SK-N-SH (cell line): ENCODE results near the gene GPNMB. TPM values are rescaled to one million over a fixed set of nuclear protein-coding genes. Genes with fewer than 3 reads are reported as not detected.

Experiments used
- CTCF ChIA-PET: fragments of 300-600, 350-600 bp; formaldehyde crosslinking; extraction: SDS; loops from one replicate; lab custom pipeline; 2021; lab: Yijun Ruan, JAX
- POLR2A ChIA-PET: fragments of 350-600 bp; sonication (Branson Sonifier 250); formaldehyde crosslinking; extraction: SDS; loops from one replicate; lab custom pipeline; 2020; ENCODE audit warnings: antibody characterized with exemption, inconsistent platforms; lab: Yijun Ruan, JAX
- DNase-seq: peaks from one replicate; pipeline ENCODE4 v3.0.0; 2012
- H2AFZ ChIP-seq: fragments of 200-600 bp; sonication (generic); 2 replicates; pipeline ENCODE4 v1.8.1; 2016; ENCODE audit warnings: antibody characterized with exemption, mild to moderate bottlenecking, low read depth
- H3F3A ChIP-seq: fragments of 200-600 bp; sonication (generic); replicated peaks from 2 replicates; pipeline ENCODE3; 2016; ENCODE audit warnings: antibody characterized with exemption, mild to moderate bottlenecking; ENCODE audit not compliant: insufficient read depth
- H3K27ac ChIP-seq, 2 experiments: fragments of 200-500 bp in 1 of 2; fragments of 200-600 bp in 1 of 2; sonication (Bioruptor generic) in 1 of 2; sonication (generic), shearing (Covaris generic) in 1 of 2; 2 replicates each; pipeline versions ENCODE4 v1.5.1 to v1.6.1; 2014 to 2016; ENCODE audit warnings: low read depth in 2 of 2, inconsistent platforms in 1 of 2, low read length in 1 of 2, mild to moderate bottlenecking in 1 of 2, mixed read lengths in 1 of 2
- H3K27me3 ChIP-seq: fragments of 200-600 bp; sonication (generic), shearing (Covaris generic); 2 replicates; pipeline ENCODE4 v1.6.1; 2016; ENCODE audit warnings: mixed run types; ENCODE audit not compliant: insufficient read depth
- H3K36me3 ChIP-seq, 2 experiments: fragments of 200-500 bp in 1 of 2; fragments of 200-600 bp in 1 of 2; sonication (Bioruptor generic) in 1 of 2; sonication (generic) in 1 of 2; replicated peaks in 1 of 2; 2 replicates each; pipeline versions ENCODE3 to v1.5.1; 2014 to 2016; ENCODE audit warnings: low read length in 1 of 2, mild to moderate bottlenecking in 1 of 2; ENCODE audit not compliant: insufficient read depth in 2 of 2, control insufficient read depth in 1 of 2
- H3K4me1 ChIP-seq, 2 experiments: fragments of 200-500 bp in 1 of 2; fragments of 200-600 bp in 1 of 2; sonication (Bioruptor generic) in 1 of 2; sonication (generic), shearing (Covaris generic) in 1 of 2; 2 replicates each; pipeline versions ENCODE4 v1.5.1 to v1.6.1; 2014 to 2016; ENCODE audit warnings: low read depth in 1 of 2, low read length in 1 of 2, mixed run types in 1 of 2; ENCODE audit not compliant: insufficient read depth in 2 of 2, control insufficient read depth in 1 of 2
- H3K4me2 ChIP-seq: fragments of 200-600 bp; sonication (generic), shearing (Covaris generic); 2 replicates; pipeline ENCODE4 v1.6.1; 2017; ENCODE audit warnings: mixed run types
- H3K4me3 ChIP-seq, 2 experiments: fragments of 200-500 bp in 1 of 2; fragments of 200-600 bp in 1 of 2; sonication (Bioruptor generic) in 1 of 2; sonication (generic), shearing (Covaris generic) in 1 of 2; 2 replicates each; pipeline versions ENCODE4 v1.5.1 to v1.8.1; 2014 to 2016; ENCODE audit warnings: low read depth in 2 of 2, inconsistent platforms in 1 of 2, low read length in 1 of 2, mild to moderate bottlenecking in 1 of 2, mixed read lengths in 1 of 2, moderate library complexity in 1 of 2
- H3K79me2 ChIP-seq: fragments of 200-600 bp; sonication (generic); 2 replicates; pipeline ENCODE4 v1.8.1; 2017; ENCODE audit warnings: mild to moderate bottlenecking; ENCODE audit not compliant: insufficient read depth
- H3K9ac ChIP-seq: fragments of 200-600 bp; sonication (generic); 2 replicates; pipeline ENCODE4 v1.6.1; 2017; ENCODE audit warnings: mixed run types
- H3K9me2 ChIP-seq: fragments of 200-600 bp; sonication (generic); 2 replicates; pipeline ENCODE4 v1.6.1; 2017; ENCODE audit warnings: mixed run types
- H3K9me3 ChIP-seq: fragments of 200-600 bp; sonication (generic); 2 replicates; pipeline ENCODE4 v1.6.1; 2017; ENCODE audit warnings: mixed run types, mild to moderate bottlenecking, moderate library complexity
- H4K20me1 ChIP-seq: fragments of 200-600 bp; sonication (generic); 2 replicates; pipeline ENCODE4 v1.6.1; 2017; ENCODE audit warnings: mild to moderate bottlenecking, mixed run types; ENCODE audit not compliant: insufficient read depth
- ELF1 ChIP-seq: IDR thresholded peaks from 2 replicates; pipeline ENCODE4 v1.4.0; 2012
- EP300 ChIP-seq, 2 experiments: IDR thresholded peaks; 2 replicates each; pipeline versions ENCODE4 v1.4.0 to v1.6.1; 2012; ENCODE audit warnings: borderline replicate concordance in 1 of 2, low read depth in 1 of 2, low read length in 1 of 2
- FOSL2 ChIP-seq: IDR thresholded peaks from 2 replicates; pipeline ENCODE4 v1.4.0; 2012; ENCODE audit warnings: low read depth, mild to moderate bottlenecking, moderate library complexity, borderline replicate concordance
- FOXJ3 ChIP-seq: sonication (generic); formaldehyde crosslinking; IDR thresholded peaks from 2 replicates; pipeline ENCODE4 v1.5.1; 2020; ENCODE audit warnings: mild to moderate bottlenecking, missing genetic modification reagents
- FOXM1 ChIP-seq: IDR thresholded peaks from 2 replicates; pipeline ENCODE4 v1.4.0; 2012; ENCODE audit warnings: low read depth, mild to moderate bottlenecking
- GATA2 ChIP-seq: sonication (generic); formaldehyde crosslinking; IDR thresholded peaks from 2 replicates; pipeline ENCODE4 v1.5.0; 2020; ENCODE audit warnings: mild to moderate bottlenecking, missing genetic modification reagents
- MAX ChIP-seq: IDR thresholded peaks from 2 replicates; pipeline ENCODE4 v1.4.0; 2012; ENCODE audit warnings: low read depth
- MEF2A ChIP-seq: IDR thresholded peaks from 2 replicates; pipeline ENCODE4 v1.4.0; 2012; ENCODE audit warnings: low read depth, borderline replicate concordance
- MXI1 ChIP-seq: IDR thresholded peaks from 2 replicates; pipeline ENCODE4 v1.6.1; 2012; ENCODE audit warnings: mild to moderate bottlenecking, low read depth, low read length, improper control_type of control experiment
- PBX3 ChIP-seq: IDR thresholded peaks from 2 replicates; pipeline ENCODE4; 2012
- POLR2AphosphoS5 ChIP-seq: IDR thresholded peaks from 2 replicates; pipeline ENCODE4 v1.6.1; 2012; ENCODE audit warnings: low read depth, low read length
- RAD21 ChIP-seq: IDR thresholded peaks from 2 replicates; pipeline ENCODE4 v1.6.1; 2012; ENCODE audit warnings: mild to moderate bottlenecking, low read length
- RCOR1 ChIP-seq: fragments of 150-350 bp; IDR thresholded peaks from 2 replicates; pipeline ENCODE4 v1.6.1; 2017; ENCODE audit warnings: antibody characterized with exemption, low read length
- REST ChIP-seq: IDR thresholded peaks from 2 replicates; pipeline ENCODE4 v1.6.1; 2012; ENCODE audit warnings: mild to moderate bottlenecking, low read depth, low read length, moderate library complexity
- RFX5 ChIP-seq: IDR thresholded peaks from 2 replicates; pipeline ENCODE4 v1.6.1; 2012; ENCODE audit warnings: mild to moderate bottlenecking, improper control_type of control experiment, low read length
- SIN3A ChIP-seq: IDR thresholded peaks from 2 replicates; pipeline ENCODE4 v1.6.1; 2012; ENCODE audit warnings: low read depth, mild to moderate bottlenecking, low read length, moderate library complexity, borderline replicate concordance
- SMC3 ChIP-seq: IDR thresholded peaks from 2 replicates; pipeline ENCODE4 v1.6.1; 2012; ENCODE audit warnings: low read depth, low read length, improper control_type of control experiment
- TAF1 ChIP-seq: IDR thresholded peaks from 2 replicates; pipeline ENCODE4 v1.6.1; 2012; ENCODE audit warnings: low read depth, mild to moderate bottlenecking, low read length, moderate library complexity, borderline replicate concordance
- TEAD4 ChIP-seq: IDR thresholded peaks from 2 replicates; pipeline ENCODE4 v1.4.0; 2012; ENCODE audit warnings: mild to moderate bottlenecking, borderline replicate concordance; ENCODE audit not compliant: insufficient read depth
- USF2 ChIP-seq: fragments of 150-350 bp; IDR thresholded peaks from 2 replicates; pipeline ENCODE4 v1.6.1; 2017; ENCODE audit warnings: antibody characterized with exemption, low read length, low read depth, borderline replicate concordance
- YY1 ChIP-seq: IDR thresholded peaks from 2 replicates; pipeline ENCODE4 v1.4.0; 2012; ENCODE audit warnings: low read depth, mild to moderate bottlenecking
- WGBS: methylation state at CpG from one replicate; pipeline ENCODE4 v1.1.6; 2017; ENCODE audit warnings: low lambda C conversion rate; 5-methylcytosine and 5-hydroxymethylcytosine counted together
- polyA plus RNA-seq, 3 experiments: library from polyadenylated mRNA; depleted of rRNA; stranded (reverse); fragments of >200 nt; gene quantifications; 2 replicates each; pipeline ENCODE4 v1.2.3, GENCODE V29; 2012

Gene GPNMB
- polyA plus RNA-seq, 1 of the 3 experiments (the other 2 are of a cell fraction), result 13.8 TPM

GRCh38 chr7:23226844-23227450 lies 19.6 kb upstream of the GPNMB start (continued):
- TF ChIP-seq FOXJ3 (CRISPR knock-in tag) (no peak), REST (no peak), TEAD4 (no peak), SMC3 (no peak)

- no peak for TF ChIP-seq USF2
- TF ChIP-seq MEF2A, result no peak
- TF ChIP-seq MXI1, result no peak
- no peak for TF ChIP-seq RFX5
- no peak for TF ChIP-seq SIN3A
- no peak for TF ChIP-seq YY1
- no peak for TF ChIP-seq POLR2AphosphoS5
- no peak for TF ChIP-seq TAF1
- no peak for TF ChIP-seq RAD21
- no peak for TF ChIP-seq PBX3
- TF ChIP-seq MAX, result no peak
- no peak for TF ChIP-seq FOXJ3 (CRISPR knock-in tag)
- TF ChIP-seq GATA2 (CRISPR knock-in tag), result no peak
- no peak for TF ChIP-seq RCOR1
- no peak for TF ChIP-seq FOXM1
- TF ChIP-seq ELF1, result no peak
- TF ChIP-seq EP300 (IDR thresholded peaks at IDR 0.05; ENCODE audit: borderline replicate concordance in 1 of 2, low read depth in 1 of 2, low read length in 1 of 2), result no peak
- no peak for TF ChIP-seq FOSL2
- Histone ChIP-seq H3K9me3 (no peaks in the 10 kb centered on the region), H3F3A (no peaks in the 10 kb centered on the region), H3K4me1 (no peaks in the 10 kb centered on the region), H3K27ac (no peak overlapping the region), H4K20me1 (no peaks in the 10 kb centered on the region), H3K36me3 (no peaks in the 10 kb centered on the region), H2AFZ (no peak overlapping the region), H3K27me3 (0 out of 2 replicates have a peak, but pooled peaks cover 1% of the 10 kb centered on the region), H3K4me2 (no peak overlapping the region), H3K79me2 (no peaks in the 10 kb centered on the region), H3K4me3 (no peak overlapping the region), H3K9me2 (no peaks in the 10 kb centered on the region), H3K9ac (no peak overlapping the region)
- 92% methylated on average over 2 of the region's 2 CpGs for WGBS
- no peak for DNase-seq
- POLR2A ChIA-PET, result no interaction called here
- CTCF ChIA-PET, result interaction anchor here (0.5 to 3.6 kb wide), 6 partner anchors 26 to 453 kb away, joined by 3 to 15 read pairs (median 4); no protein-coding TSS in a partner anchor
These were observed 18.2 kb upstream of the GPNMB start for GRCh38 chr7:23228412-23228811.
